Neural cell (in vitro differentiated cells): Measurements from ENCODE around the gene FLII.

Experiments
- EP300 ChIP-seq: fragments of 450-650 bp; conservative IDR thresholded peaks from 2 replicates; pipeline ENCODE4 v1.6.1; 2014; ENCODE audit warnings: antibody characterized with exemption, mild to moderate bottlenecking, moderate library complexity; ENCODE audit not compliant: poor library complexity, severe bottlenecking
- TF ChIP-seq, protein P1 (sequence below): fragments of 450-650 bp; IDR thresholded peaks from 2 replicates; pipeline ENCODE4 v1.5.1; 2014; ENCODE audit warnings: antibody characterized with exemption, mild to moderate bottlenecking, moderate library complexity; ENCODE audit not compliant: poor library complexity, severe bottlenecking

DNA sequence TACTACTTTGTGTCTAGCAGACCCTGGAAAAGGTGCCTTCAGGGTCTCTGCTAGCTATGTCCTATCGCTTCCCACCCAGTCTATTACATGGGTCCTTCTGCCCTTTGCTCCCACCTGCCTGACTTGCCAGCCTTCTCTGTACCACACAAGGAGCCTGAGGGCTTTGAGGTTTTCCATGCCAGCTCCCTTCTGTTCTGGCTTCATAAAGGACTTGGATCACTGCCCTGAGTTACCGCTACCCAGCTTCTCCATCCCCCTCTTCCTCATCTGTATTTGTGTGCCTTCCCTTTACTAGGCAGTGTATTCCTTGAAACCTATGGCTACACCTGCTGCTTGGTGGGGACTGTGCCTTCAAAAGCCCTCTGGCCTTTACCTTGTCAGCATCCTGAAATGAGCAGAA is 52.7 kb downstream of the FLII start:
- TF ChIP-seq EP300: no peak
- TF ChIP-seq, protein P1, sequence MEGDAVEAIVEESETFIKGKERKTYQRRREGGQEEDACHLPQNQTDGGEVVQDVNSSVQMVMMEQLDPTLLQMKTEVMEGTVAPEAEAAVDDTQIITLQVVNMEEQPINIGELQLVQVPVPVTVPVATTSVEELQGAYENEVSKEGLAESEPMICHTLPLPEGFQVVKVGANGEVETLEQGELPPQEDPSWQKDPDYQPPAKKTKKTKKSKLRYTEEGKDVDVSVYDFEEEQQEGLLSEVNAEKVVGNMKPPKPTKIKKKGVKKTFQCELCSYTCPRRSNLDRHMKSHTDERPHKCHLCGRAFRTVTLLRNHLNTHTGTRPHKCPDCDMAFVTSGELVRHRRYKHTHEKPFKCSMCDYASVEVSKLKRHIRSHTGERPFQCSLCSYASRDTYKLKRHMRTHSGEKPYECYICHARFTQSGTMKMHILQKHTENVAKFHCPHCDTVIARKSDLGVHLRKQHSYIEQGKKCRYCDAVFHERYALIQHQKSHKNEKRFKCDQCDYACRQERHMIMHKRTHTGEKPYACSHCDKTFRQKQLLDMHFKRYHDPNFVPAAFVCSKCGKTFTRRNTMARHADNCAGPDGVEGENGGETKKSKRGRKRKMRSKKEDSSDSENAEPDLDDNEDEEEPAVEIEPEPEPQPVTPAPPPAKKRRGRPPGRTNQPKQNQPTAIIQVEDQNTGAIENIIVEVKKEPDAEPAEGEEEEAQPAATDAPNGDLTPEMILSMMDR: no peak
